SK-N-SH treated with all-trans-retinoic acid at 6 μM for 48 hours (cell line): Measurements from ENCODE around the gene CDK14.

Source experiments
- ATAC-seq: fragments of 200-7000 bp; cut with Tn5 transposase; 3 replicates; pipeline ENCODE4 v1.9.1; 2020; ENCODE audit warnings: mild to moderate bottlenecking, moderate library complexity
- BACH2 ChIP-seq: fragments of 250-450 bp; sonication (Bioruptor Pico); IDR thresholded peaks from 2 replicates; pipeline ENCODE4 v1.9.0; 2021; ENCODE audit warnings: mild to moderate bottlenecking, borderline replicate concordance
- CREB5 ChIP-seq: fragments of 250-450 bp; sonication (Bioruptor Pico); IDR thresholded peaks from 2 replicates; pipeline ENCODE4 v1.5.1; 2020; ENCODE audit warnings: low read depth, mild to moderate bottlenecking, moderate library complexity
- CSDC2 ChIP-seq: fragments of 250-450 bp; sonication (Bioruptor Pico); IDR thresholded peaks from 2 replicates; pipeline ENCODE4 v1.5.0; 2020; ENCODE audit warnings: mild to moderate bottlenecking, moderate library complexity
- CSRNP3 ChIP-seq: fragments of 250-450 bp; sonication (Bioruptor Pico); IDR thresholded peaks from 2 replicates; pipeline ENCODE4 v1.5.1; 2021; ENCODE audit warnings: mild to moderate bottlenecking, moderate library complexity
- ESRRG ChIP-seq: fragments of 250-450 bp; sonication (Bioruptor Pico); IDR thresholded peaks from 2 replicates; pipeline ENCODE4 v1.6.1; 2021; ENCODE audit warnings: mild to moderate bottlenecking
- GLIS3 ChIP-seq: fragments of 250-450 bp; sonication (Bioruptor Pico); IDR thresholded peaks from 2 replicates; pipeline ENCODE4 v1.5.0; 2020; ENCODE audit warnings: mild to moderate bottlenecking, moderate library complexity
- ISL1 ChIP-seq: fragments of 250-450 bp; sonication (Bioruptor Pico); IDR thresholded peaks from 2 replicates; pipeline ENCODE4 v2.1.2; 2022; ENCODE audit warnings: mild to moderate bottlenecking, moderate library complexity
- OSR1 ChIP-seq: fragments of 250-450 bp; sonication (Bioruptor Pico); IDR thresholded peaks from 2 replicates; pipeline ENCODE4 v1.8.0; 2022; ENCODE audit warnings: moderate library complexity, mild to moderate bottlenecking, inconsistent platforms
- PATZ1 ChIP-seq: fragments of 250-450 bp; sonication (Bioruptor Pico); IDR thresholded peaks from 2 replicates; pipeline ENCODE4 v1.8.0; 2020; ENCODE audit warnings: mild to moderate bottlenecking, moderate library complexity, borderline replicate concordance
- POU6F1 ChIP-seq: fragments of 250-450 bp; sonication (Bioruptor Pico); IDR thresholded peaks from 2 replicates; pipeline ENCODE4 v1.8.0; 2021; ENCODE audit warnings: low read depth, mild to moderate bottlenecking, moderate library complexity, borderline replicate concordance
- PPARA ChIP-seq: fragments of 250-450 bp; sonication (Bioruptor Pico); IDR thresholded peaks from 2 replicates; pipeline ENCODE4 v1.5.0; 2020; ENCODE audit warnings: mild to moderate bottlenecking, borderline replicate concordance
- RARB ChIP-seq: fragments of 250-450 bp; sonication (Bioruptor Pico); IDR thresholded peaks from 2 replicates; pipeline ENCODE4 v1.8.0; 2021; ENCODE audit warnings: mild to moderate bottlenecking, moderate library complexity
- SNAI2 ChIP-seq: fragments of 250-450 bp; sonication (Bioruptor Pico); IDR thresholded peaks from 2 replicates; pipeline ENCODE4 v1.5.0; 2020; ENCODE audit warnings: mild to moderate bottlenecking, moderate library complexity
- TOX ChIP-seq: fragments of 250-450 bp; sonication (Bioruptor Pico); IDR thresholded peaks from 2 replicates; pipeline ENCODE4 v1.8.0; 2021; ENCODE audit warnings: mild to moderate bottlenecking, moderate library complexity, borderline replicate concordance
- TSHZ2 ChIP-seq: fragments of 250-450 bp; sonication (Bioruptor Pico); IDR thresholded peaks from 2 replicates; pipeline ENCODE4 v1.5.0; 2020; ENCODE audit warnings: mild to moderate bottlenecking, moderate library complexity
- ZC3H10 ChIP-seq: fragments of 250-450 bp; sonication (Bioruptor Pico); IDR thresholded peaks from 2 replicates; pipeline ENCODE4 v1.5.1; 2021; ENCODE audit warnings: mild to moderate bottlenecking, moderate library complexity
- ZFP3 ChIP-seq: fragments of 250-450 bp; sonication (Bioruptor Pico); IDR thresholded peaks from 2 replicates; pipeline ENCODE4 v1.5.0; 2020; ENCODE audit warnings: mild to moderate bottlenecking, moderate library complexity
- ZFP30 ChIP-seq: fragments of 450-650 bp; formaldehyde crosslinking; IDR thresholded peaks from 2 replicates; pipeline ENCODE4 v1.5.0; 2022; ENCODE audit warnings: mild to moderate bottlenecking, moderate library complexity
- ZNF565 ChIP-seq: fragments of 450-650 bp; formaldehyde crosslinking; conservative IDR thresholded peaks from 2 replicates; pipeline ENCODE4 v1.5.0; 2020; ENCODE audit warnings: low read depth, mild to moderate bottlenecking, moderate library complexity
- ZNF70 ChIP-seq: fragments of 450-650 bp; formaldehyde crosslinking; IDR thresholded peaks from 2 replicates; pipeline ENCODE4 v1.5.0; 2020; ENCODE audit warnings: mild to moderate bottlenecking, moderate library complexity
- ZNF8 ChIP-seq: fragments of 450-650 bp; formaldehyde crosslinking; IDR thresholded peaks from 2 replicates; pipeline ENCODE4 v1.5.0; 2020; ENCODE audit warnings: mild to moderate bottlenecking, moderate library complexity

Gene CDK14

GRCh38 chr7:90692396-90692795 is 96.3 kb downstream of the CDK14 start:
- ATAC-seq, result no peak; the same call in 2 of the 3 replicates
- TF ChIP-seq ZNF565 (CRISPR knock-in tag), result no peak
- TF ChIP-seq ZFP30, result no peak
- TF ChIP-seq ESRRG (CRISPR knock-in tag), result no peak
- no peak for TF ChIP-seq BACH2
- no peak for TF ChIP-seq ZC3H10
- no peak for TF ChIP-seq PATZ1 (CRISPR knock-in tag)

GRCh38 chr7:90692947-90693346 is 96.8 kb downstream of the CDK14 start:
- peak; percentile 79 for ATAC-seq
- no peak for TF ChIP-seq ZNF70 (CRISPR knock-in tag)

GRCh38 chr7:90693939-90694338 is 97.8 kb downstream of the CDK14 start:
- TF ChIP-seq ISL1 (CRISPR knock-in tag), result no peak
- no peak for TF ChIP-seq CSRNP3 (CRISPR knock-in tag)
- TF ChIP-seq ZNF565 (CRISPR knock-in tag), result no peak
- no peak for TF ChIP-seq CSDC2 (CRISPR knock-in tag)
- no peak for TF ChIP-seq RARB (CRISPR knock-in tag)
- no peak for TF ChIP-seq ESRRG (CRISPR knock-in tag)
- no peak for TF ChIP-seq ZNF8 (CRISPR knock-in tag)
- TF ChIP-seq ZFP3 (CRISPR knock-in tag), result no peak
- no peak for TF ChIP-seq SNAI2
- TF ChIP-seq BACH2, result no peak
- TF ChIP-seq PPARA (CRISPR knock-in tag), result no peak
- TF ChIP-seq OSR1 (CRISPR knock-in tag), result no peak
- no peak for TF ChIP-seq PATZ1 (CRISPR knock-in tag)
- TF ChIP-seq TOX (CRISPR knock-in tag), result no peak
- no peak for ATAC-seq

- no peak for ATAC-seq
- TF ChIP-seq CREB5 (CRISPR knock-in tag) (no peak), SNAI2 (no peak), RARB (CRISPR knock-in tag) (no peak), TSHZ2 (CRISPR knock-in tag) (no peak), POU6F1 (CRISPR knock-in tag) (no peak), PATZ1 (CRISPR knock-in tag) (no peak), ZNF8 (CRISPR knock-in tag) (no peak), CSDC2 (CRISPR knock-in tag) (no peak), GLIS3 (CRISPR knock-in tag) (no peak), ZC3H10 (no peak), ISL1 (CRISPR knock-in tag) (no peak), ZFP3 (CRISPR knock-in tag) (no peak), TOX (CRISPR knock-in tag) (no peak), ZFP30 (no peak), CSRNP3 (CRISPR knock-in tag) (no peak), PPARA (CRISPR knock-in tag) (no peak)
These were observed 102.5 kb downstream of the CDK14 start for GRCh38 chr7:90698616-90699015.
